GM21367 (cell line): Measurements from ENCODE around the gene PLA2G2F.
"Not testable (repeated sequence)": the region's sequence is repeated elsewhere in the genome, so short reads cannot be mapped to it uniquely, and the experiment has no call there.

Experiments
- ATAC-seq: cut with Tn5 transposase; IDR thresholded peaks from one replicate; pipeline ENCODE4 v1.9.1; 2021; ENCODE audit not compliant: unreplicated experiment

The PLA2G2F gene

GRCh38 chr1:20114021-20114648 is 25.0 kb upstream of the PLA2G2F start:
- ATAC-seq = no peak

- no peak for ATAC-seq
Measured at GRCh38 chr1:20115479-20115878, 23.6 kb upstream of the PLA2G2F start.

- ATAC-seq = no peak
Measured at GRCh38 chr1:20115916-20116315, 23.2 kb upstream of the PLA2G2F start.

GRCh38 chr1:20117236-20117635 is 21.9 kb upstream of the PLA2G2F start:
- no peak for ATAC-seq

GRCh38 chr1:20119347-20119746 is 19.8 kb upstream of the PLA2G2F start, which contains the start of gene PLA2G2D:
TSS of gene PLA2G2D (minus strand) at chr1:20119536. CDS start at chr1:20119498, 38 bp downstream.
- ATAC-seq = no peak

- no peak for ATAC-seq
Measured at GRCh38 chr1:20120796-20121195, 18.3 kb upstream of the PLA2G2F start.

- no peak for ATAC-seq
Measured at GRCh38 chr1:20123722-20124455, 15.2 kb upstream of the PLA2G2F start.

GRCh38 chr1:20124456-20125057 is 14.6 kb upstream of the PLA2G2F start:
- no peak for ATAC-seq

GRCh38 chr1:20125100-20125499 is 14.0 kb upstream of the PLA2G2F start:
- ATAC-seq = no peak

GRCh38 chr1:20126041-20126805 is 12.9 kb upstream of the PLA2G2F start:
- no peak for ATAC-seq

GRCh38 chr1:20126806-20127440 is 12.2 kb upstream of the PLA2G2F start:
- no peak for ATAC-seq

- ATAC-seq = not testable (repeated sequence)
Measured at GRCh38 chr1:20130518-20130917, 8.6 kb upstream of the PLA2G2F start.

- ATAC-seq = no peak
Measured at GRCh38 chr1:20134995-20135394, 4.1 kb upstream of the PLA2G2F start.

- no peak for ATAC-seq
Measured at GRCh38 chr1:20136249-20136648, 2.9 kb upstream of the PLA2G2F start.

- no peak for ATAC-seq
Measured at GRCh38 chr1:20137055-20137454, 2.1 kb upstream of the PLA2G2F start.

- ATAC-seq = no peak
Measured at GRCh38 chr1:20137604-20138003, 1.5 kb upstream of the PLA2G2F start.

- no peak for ATAC-seq
Measured at GRCh38 chr1:20138346-20138745, 777 bp upstream of the PLA2G2F start.

- no peak for ATAC-seq
Measured at GRCh38 chr1:20139776-20140612, 871 bp downstream of the PLA2G2F start.

- no peak for ATAC-seq
Measured at GRCh38 chr1:20141001-20141400, 1.9 kb downstream of the PLA2G2F start.

- no peak for ATAC-seq
Measured at GRCh38 chr1:20141466-20141865, 2.3 kb downstream of the PLA2G2F start.
